ENCODE measurements around the gene MBNL3.

DNA sequence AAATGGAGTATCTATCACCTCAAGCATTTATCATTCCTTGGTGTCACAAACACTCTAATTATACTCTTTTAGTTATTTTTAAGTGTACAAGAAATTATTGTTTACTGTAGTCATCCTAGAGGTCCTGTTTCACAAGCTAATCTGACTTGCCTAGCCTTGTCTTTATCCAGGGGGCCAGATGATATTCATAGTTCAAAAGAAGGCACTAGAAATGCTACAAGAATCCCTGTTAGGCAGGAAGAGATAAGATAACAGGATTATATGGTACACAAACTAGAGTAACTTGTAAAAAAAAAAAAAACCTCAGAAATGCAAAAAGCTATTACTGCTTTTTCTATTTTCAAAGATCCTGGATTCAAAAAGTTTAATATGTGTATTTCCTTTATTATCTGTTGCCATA lies 95.8 kb downstream of the MBNL3 start:
- TF ChIP-seq, protein P1, sequence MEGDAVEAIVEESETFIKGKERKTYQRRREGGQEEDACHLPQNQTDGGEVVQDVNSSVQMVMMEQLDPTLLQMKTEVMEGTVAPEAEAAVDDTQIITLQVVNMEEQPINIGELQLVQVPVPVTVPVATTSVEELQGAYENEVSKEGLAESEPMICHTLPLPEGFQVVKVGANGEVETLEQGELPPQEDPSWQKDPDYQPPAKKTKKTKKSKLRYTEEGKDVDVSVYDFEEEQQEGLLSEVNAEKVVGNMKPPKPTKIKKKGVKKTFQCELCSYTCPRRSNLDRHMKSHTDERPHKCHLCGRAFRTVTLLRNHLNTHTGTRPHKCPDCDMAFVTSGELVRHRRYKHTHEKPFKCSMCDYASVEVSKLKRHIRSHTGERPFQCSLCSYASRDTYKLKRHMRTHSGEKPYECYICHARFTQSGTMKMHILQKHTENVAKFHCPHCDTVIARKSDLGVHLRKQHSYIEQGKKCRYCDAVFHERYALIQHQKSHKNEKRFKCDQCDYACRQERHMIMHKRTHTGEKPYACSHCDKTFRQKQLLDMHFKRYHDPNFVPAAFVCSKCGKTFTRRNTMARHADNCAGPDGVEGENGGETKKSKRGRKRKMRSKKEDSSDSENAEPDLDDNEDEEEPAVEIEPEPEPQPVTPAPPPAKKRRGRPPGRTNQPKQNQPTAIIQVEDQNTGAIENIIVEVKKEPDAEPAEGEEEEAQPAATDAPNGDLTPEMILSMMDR (IDR thresholded peaks at IDR 0.05) = no peak
- no peak for TF ChIP-seq POLR2A (IDR thresholded peaks at IDR 0.05)
